MM.1S (cell line): Measurements from ENCODE around the gene MX1.

ENCODE experiments used
- DNase-seq: peaks from one replicate; pipeline ENCODE4 v3.0.0-alpha.2; 2015
- H2AFZ ChIP-seq: fragments of 300-600 bp; sonication (generic); 2 replicates; pipeline ENCODE4 v1.6.0; 2016; ENCODE audit warnings: antibody characterized with exemption, low read length
- H3F3A ChIP-seq: fragments of 300-600 bp; sonication (generic); 2 replicates; pipeline ENCODE4 v1.6.1; 2016; ENCODE audit warnings: mild to moderate bottlenecking, antibody characterized with exemption, low read length, moderate library complexity, mixed read lengths; ENCODE audit not compliant: insufficient read depth
- H3K27ac ChIP-seq: fragments of 300-600 bp; sonication (generic); 2 replicates; pipeline ENCODE4 v1.5.1; 2016; ENCODE audit warnings: mild to moderate bottlenecking, low read length
- H3K27me3 ChIP-seq: fragments of 300-600 bp; sonication (generic); replicated peaks from 2 replicates; pipeline ENCODE4 v1.6.0; 2016; ENCODE audit warnings: low read length; ENCODE audit not compliant: insufficient read depth
- H3K36me3 ChIP-seq: fragments of 300-600 bp; sonication (generic); replicated peaks from 2 replicates; pipeline ENCODE4 v1.6.1; 2016; ENCODE audit warnings: mild to moderate bottlenecking, low read length, mixed read lengths; ENCODE audit not compliant: insufficient read depth
- H3K4me1 ChIP-seq: fragments of 300-600 bp; sonication (generic); 2 replicates; pipeline ENCODE4 v1.6.1; 2016; ENCODE audit warnings: low read length, mixed read lengths
- H3K4me2 ChIP-seq: fragments of 300-600 bp; sonication (generic); 2 replicates; pipeline ENCODE4 v1.6.0; 2016; ENCODE audit warnings: low read depth, low read length
- H3K4me3 ChIP-seq: fragments of 300-600 bp; sonication (generic); 2 replicates; pipeline ENCODE4 v1.5.1; 2016; ENCODE audit warnings: low read length, mixed read lengths
- H3K79me2 ChIP-seq: fragments of 300-600 bp; sonication (generic); 2 replicates; pipeline ENCODE4 v1.6.1; 2016; ENCODE audit warnings: mixed run types, low read length, mixed read lengths
- H3K9ac ChIP-seq: fragments of 300-600 bp; sonication (generic); 2 replicates; pipeline ENCODE4 v1.6.1; 2016; ENCODE audit warnings: low read length, mixed read lengths
- H3K9me2 ChIP-seq: fragments of 300-600 bp; sonication (generic); replicated peaks from 2 replicates; pipeline ENCODE4 v1.6.1; 2016; ENCODE audit warnings: mild to moderate bottlenecking, low read length, mixed read lengths; ENCODE audit not compliant: insufficient read depth
- H3K9me3 ChIP-seq: fragments of 300-600 bp; sonication (generic); replicated peaks from 2 replicates; pipeline ENCODE4 v1.6.1; 2016; ENCODE audit warnings: mild to moderate bottlenecking, low read length, mixed read lengths; ENCODE audit not compliant: insufficient read depth
- H4K20me1 ChIP-seq: fragments of 300-600 bp; sonication (generic); 2 replicates; pipeline ENCODE4 v1.6.1; 2016; ENCODE audit warnings: mild to moderate bottlenecking, low read length, moderate library complexity, mixed read lengths; ENCODE audit not compliant: insufficient read depth
- CTCF ChIP-seq: fragments of 300-600 bp; sonication (generic); IDR thresholded peaks from 2 replicates; pipeline ENCODE4 v1.5.1; 2016; ENCODE audit warnings: antibody characterized with exemption, low read length, mixed read lengths
- EZH2 ChIP-seq: fragments of 300-600 bp; sonication (generic); optimal IDR thresholded peaks from 2 replicates; pipeline ENCODE3; 2017; ENCODE audit warnings: low read depth, mild to moderate bottlenecking, antibody characterized with exemption, low read length, mixed read lengths
- EZH2phosphoT487 ChIP-seq: fragments of 300-600 bp; sonication (generic); IDR thresholded peaks from 2 replicates; pipeline ENCODE4 v1.6.1; 2018; ENCODE audit warnings: antibody characterized with exemption, low read length

The MX1 gene

GRCh38 chr21:41458559-41458958, 32.5 kb downstream of the MX1 start:
- Histone ChIP-seq H3K36me3 (no peaks in the 10 kb centered on the region), H2AFZ (no peak overlapping the region), H3K27ac (no peak overlapping the region), H3K79me2 (no peaks in the 10 kb centered on the region), H3F3A (no peaks in the 10 kb centered on the region), H3K4me3 (no peak overlapping the region), H3K9me3 (no peaks in the 10 kb centered on the region), H3K9me2 (no peaks in the 10 kb centered on the region), H3K4me2 (no peak overlapping the region), H3K4me1 (peaks cover 9% of the 10 kb centered on the region), H4K20me1 (no peaks in the 10 kb centered on the region), H3K27me3 (no peaks in the 10 kb centered on the region), H3K9ac (no peak overlapping the region)
- no peak for DNase-seq
- no peak for TF ChIP-seq EZH2phosphoT487
- TF ChIP-seq CTCF: no peak
- no peak for TF ChIP-seq EZH2

GRCh38 chr21:41459884-41460534, 34.0 kb downstream of the MX1 start:
- Histone ChIP-seq H3K4me3 (no peak overlapping the region), H3K4me1 (peaks cover 9% of the 10 kb centered on the region), H3K9me2 (no peaks in the 10 kb centered on the region), H4K20me1 (no peaks in the 10 kb centered on the region), H3K9me3 (no peaks in the 10 kb centered on the region), H3K36me3 (no peaks in the 10 kb centered on the region), H3F3A (no peaks in the 10 kb centered on the region), H3K4me2 (no peak overlapping the region), H2AFZ (no peak overlapping the region), H3K79me2 (no peaks in the 10 kb centered on the region), H3K27me3 (no peaks in the 10 kb centered on the region), H3K27ac (no peak overlapping the region), H3K9ac (no peak overlapping the region)
- no peak for DNase-seq
- no peak for TF ChIP-seq EZH2
- TF ChIP-seq EZH2phosphoT487: no peak
- no peak for TF ChIP-seq CTCF

GRCh38 chr21:41460578-41461527, 34.8 kb downstream of the MX1 start:
- no peaks in the 10 kb centered on the region for H3K36me3 ChIP-seq
- peak; percentile 80 for DNase-seq
- no peaks in the 10 kb centered on the region for H3K79me2 ChIP-seq
- H3K4me3 ChIP-seq: no peak overlapping the region
- peak overlapping the region; percentile 23 for H2AFZ ChIP-seq
- peak overlapping the region; percentile 24; the same call in 1 of the 2 replicates for H3K4me2 ChIP-seq
- peaks cover 9% of the 10 kb centered on the region for H3K4me1 ChIP-seq
- no peaks in the 10 kb centered on the region for H3K9me2 ChIP-seq
- no peaks in the 10 kb centered on the region for H4K20me1 ChIP-seq
- H3F3A ChIP-seq: no peaks in the 10 kb centered on the region
- no peak for TF ChIP-seq EZH2phosphoT487
- peak; percentile 98 for TF ChIP-seq CTCF
- TF ChIP-seq EZH2: no peak
- no peaks in the 10 kb centered on the region for H3K9me3 ChIP-seq
- H3K27me3 ChIP-seq: no peaks in the 10 kb centered on the region
- no peak overlapping the region for H3K9ac ChIP-seq
- H3K27ac ChIP-seq: no peak overlapping the region
